Suppressor macrophage treated with lipopolysaccharide for 4 hours (primary cell): Measurements from ENCODE around the gene NHSL1.

Experiments used
- DNase-seq: peaks from one replicate; pipeline ENCODE4 v3.0.0-alpha.2; 2020

The NHSL1 gene

GRCh38 chr6:138523347-138524210 is 24.3 kb upstream of the NHSL1 start:
- peak; percentile 73 for DNase-seq

DNA sequence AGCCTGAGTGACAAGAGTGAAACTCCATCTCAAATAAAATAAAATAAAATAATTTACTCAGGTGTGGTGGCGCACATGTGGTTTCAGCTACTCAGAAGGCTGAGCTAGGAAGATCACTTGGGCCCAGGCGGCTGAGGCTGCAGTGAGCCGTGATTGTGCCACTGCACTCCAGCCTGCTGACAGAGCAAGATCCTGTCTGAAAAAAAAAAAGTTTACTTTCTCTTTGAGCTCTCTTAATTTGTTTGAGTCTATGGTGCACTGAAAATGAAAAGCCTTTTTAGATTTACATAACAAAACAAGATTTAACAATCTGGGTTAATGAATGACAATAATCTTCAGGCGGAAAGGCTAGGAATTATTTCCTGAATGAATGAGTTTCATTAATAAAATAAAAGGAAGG is 23.3 kb upstream of the NHSL1 start:
- DNase-seq = peak; percentile 48

GRCh38 chr6:138521790-138522189 is 22.5 kb upstream of the NHSL1 start:
- DNase-seq = peak; percentile 64

GRCh38 chr6:138520463-138520862 is 21.2 kb upstream of the NHSL1 start:
- DNase-seq = peak; percentile 39

GRCh38 chr6:138518054-138518453 is 18.8 kb upstream of the NHSL1 start:
- no peak for DNase-seq

- DNase-seq = peak; percentile 68
These were observed 18.3 kb upstream of the NHSL1 start for GRCh38 chr6:138517635-138518034.

DNA sequence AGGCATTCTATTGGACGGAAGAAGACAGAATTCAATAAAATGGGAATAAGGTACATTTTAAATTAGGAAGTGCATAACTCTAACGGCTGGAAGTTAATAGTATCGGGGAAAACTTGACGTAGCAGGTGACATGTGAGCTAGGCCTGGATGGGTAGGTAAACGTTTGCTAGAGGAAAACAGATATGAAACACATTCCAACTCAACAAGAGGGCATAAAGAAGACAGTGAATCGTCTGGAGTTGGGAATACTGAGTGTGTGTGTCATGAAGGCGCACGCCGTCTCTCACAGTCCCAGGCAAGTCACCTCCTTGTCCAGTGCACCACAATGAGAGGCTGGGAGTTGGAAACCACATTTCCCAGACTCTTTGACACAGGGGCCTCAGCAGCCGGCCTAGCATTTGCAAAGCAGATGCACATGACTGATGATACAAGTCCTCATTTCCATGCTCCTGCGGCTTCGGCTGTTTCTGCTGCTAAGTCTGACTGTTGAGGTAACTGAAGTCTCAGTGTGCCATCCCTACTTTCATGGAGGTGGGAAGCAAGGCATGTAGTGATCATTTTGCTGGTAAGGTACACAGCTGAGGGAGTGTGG is 16.5 kb upstream of the NHSL1 start:
- no peak for DNase-seq

GRCh38 chr6:138514860-138515540 is 15.7 kb upstream of the NHSL1 start:
- DNase-seq = no peak

- DNase-seq = no peak
These were observed 13.3 kb upstream of the NHSL1 start for GRCh38 chr6:138512609-138513008.

GRCh38 chr6:138510093-138510492 is 10.8 kb upstream of the NHSL1 start:
- no peak for DNase-seq

GRCh38 chr6:138509371-138509770 is 10.1 kb upstream of the NHSL1 start:
- DNase-seq = peak; percentile 63

DNA sequence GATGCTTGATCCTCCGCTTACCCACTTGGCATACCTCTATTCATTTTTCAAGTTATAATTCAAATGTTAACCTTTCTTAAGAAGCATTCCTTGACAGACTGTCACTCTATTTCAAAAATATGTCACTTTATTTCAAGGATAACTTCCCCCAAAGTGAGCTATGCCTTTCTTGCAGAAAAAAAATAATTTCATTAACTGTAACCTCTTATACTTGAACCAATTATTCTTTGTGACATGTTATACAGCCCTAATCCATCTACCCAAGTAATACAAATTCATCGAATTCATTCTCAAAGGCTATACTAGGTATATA is 9.3 kb upstream of the NHSL1 start:
- no peak for DNase-seq

GRCh38 chr6:138507977-138508675 is 8.8 kb upstream of the NHSL1 start:
- no peak for DNase-seq

DNA sequence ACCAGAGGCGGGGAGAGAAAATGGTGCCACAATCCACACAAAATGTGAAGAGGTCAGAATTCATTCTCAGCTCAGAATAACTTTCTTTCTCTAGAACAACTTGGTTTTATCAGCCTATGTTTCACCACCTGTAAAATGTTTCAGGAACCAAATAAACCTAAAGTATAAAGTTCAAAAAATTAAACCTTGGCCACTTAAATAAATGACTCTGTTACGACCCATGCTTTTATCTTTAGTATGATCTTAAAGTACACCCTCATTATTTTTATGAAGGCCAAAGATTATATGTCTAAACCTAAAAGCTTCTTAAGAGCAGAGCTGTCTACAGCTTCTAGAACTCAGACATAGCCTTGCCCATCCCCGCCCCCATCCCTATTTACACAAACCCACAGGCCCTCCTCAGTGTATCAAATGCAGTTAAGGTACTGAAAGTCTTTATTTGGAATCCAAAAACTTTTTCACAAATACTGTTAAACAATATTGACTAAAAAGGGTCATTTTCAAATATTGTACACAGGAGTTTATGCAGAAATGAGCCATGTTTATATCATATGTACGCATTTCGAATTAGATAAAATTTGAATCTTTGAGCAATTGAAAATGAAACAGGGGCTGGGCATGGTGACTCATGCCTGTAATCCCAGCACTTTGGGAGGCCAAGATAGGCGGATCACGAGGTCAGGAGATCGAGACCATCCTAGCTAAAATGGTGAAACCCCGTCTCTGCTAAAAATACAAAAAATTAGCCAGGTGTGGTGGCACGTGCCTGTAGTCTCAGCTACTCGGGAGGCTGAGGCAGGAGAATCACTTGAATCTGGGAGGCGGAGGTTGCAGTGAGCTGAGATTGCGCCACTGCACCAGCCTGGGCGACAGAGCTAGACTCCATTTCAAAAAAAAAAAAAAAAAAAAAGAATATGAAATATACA is 5.7 kb upstream of the NHSL1 start:
- DNase-seq = no peak

GRCh38 chr6:138503881-138504680 is 4.8 kb upstream of the NHSL1 start:
- no peak for DNase-seq

- DNase-seq = no peak
These were observed 3.3 kb upstream of the NHSL1 start for GRCh38 chr6:138502546-138502945.

DNA sequence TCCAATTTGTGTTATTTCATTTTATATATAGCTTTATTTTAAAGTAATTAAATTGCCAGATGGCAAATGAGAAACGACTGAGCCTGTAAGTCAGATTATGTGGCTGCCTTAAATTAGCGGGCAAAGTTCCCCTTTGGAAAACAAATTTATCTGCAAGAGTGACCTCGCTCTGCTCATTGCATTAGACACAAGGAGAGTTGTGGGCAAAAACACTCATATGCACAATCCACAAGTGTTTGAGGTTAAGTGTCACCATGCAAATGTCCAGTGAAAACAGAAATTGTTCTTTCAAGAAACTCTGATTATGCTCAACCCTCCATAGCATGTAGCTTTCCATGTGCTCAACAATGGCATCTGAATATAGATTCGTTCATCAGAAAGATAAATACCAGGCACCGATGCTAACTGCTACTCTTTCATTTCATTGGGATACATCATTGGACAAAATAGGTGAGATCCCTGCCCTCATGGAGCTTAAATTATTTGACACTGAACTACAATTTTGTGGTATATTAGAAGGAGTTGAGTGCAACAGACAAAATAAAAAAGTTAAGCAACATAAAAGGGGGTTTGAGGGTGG is 1.7 kb upstream of the NHSL1 start:
- DNase-seq = no peak

DNA sequence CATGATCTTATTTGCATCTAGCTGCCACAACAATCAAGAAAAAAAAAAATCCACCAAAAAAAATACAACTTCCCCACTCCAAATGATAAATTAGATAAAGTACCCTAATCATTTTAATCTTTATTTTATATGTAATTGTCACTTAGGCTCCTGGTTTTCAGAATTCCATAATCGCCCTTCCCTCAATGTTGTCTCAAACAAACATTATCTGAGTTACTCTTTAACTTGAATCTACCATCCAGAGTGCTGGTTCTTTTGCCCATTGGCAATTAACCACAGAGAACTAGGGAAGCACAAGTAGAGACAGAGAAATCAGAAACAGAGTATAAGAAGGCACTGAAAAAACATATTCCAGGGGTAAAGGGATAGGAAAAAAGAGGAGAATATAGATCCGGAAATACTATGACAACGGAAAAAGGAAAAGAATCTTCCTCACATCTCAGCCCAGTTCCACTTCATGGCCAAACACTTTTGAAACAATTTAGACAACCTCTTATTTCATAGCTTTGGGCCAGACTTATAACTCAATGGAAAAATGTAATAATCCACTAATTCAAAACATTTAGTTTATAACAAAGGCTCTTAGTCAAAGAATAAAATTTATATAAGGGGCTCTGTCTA is 861 bp upstream of the NHSL1 start:
- no peak for DNase-seq

DNA sequence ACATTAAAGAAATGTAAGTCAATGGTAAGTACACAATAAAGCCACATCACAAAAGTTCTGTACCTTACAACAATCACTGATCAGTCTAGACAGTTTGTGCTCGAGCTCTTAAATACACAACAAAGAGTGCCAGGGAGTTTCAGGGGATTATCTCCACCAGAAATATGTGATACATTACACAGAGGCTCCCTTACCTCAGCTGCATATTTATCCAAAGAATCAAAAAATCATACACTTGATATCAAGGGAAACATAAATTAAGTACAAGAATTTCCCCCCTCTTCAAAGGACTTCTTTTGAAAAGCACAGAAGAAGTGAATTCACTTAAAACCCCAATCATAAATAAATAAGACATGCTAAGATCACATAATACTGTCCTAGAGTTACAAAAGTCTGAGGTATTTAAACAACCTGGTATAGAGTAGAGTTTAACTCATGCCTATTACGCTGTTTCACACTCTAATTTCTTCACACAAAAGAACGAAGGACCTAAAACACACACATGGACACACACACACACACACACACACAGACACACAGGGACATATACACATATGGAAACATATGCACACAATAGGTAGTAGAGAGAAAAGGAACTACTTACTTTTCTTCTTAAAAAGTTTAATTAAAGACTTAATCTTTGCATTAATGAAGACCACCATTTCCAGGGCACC is 528 bp downstream of the NHSL1 start:
- no peak for DNase-seq

DNA sequence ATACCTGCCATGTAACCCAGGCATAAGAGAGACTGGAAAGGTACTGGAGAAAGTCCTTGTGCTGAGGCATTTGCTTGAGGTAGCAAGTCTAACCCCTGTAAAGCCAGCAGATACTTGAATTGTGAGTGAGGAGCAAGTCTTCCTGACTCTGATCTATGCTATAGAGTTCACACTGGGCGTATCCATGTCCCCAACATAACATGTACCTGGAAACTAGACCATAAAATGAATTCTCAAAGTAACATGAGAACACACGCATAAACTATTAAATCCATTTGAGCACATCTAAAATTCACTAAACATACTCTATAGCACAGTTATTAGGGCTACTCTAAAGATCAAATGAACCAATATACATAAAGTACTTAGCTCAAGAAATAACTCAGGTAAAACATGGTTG is 2.0 kb downstream of the NHSL1 start:
- DNase-seq = no peak
